GM21717 (cell line): ENCODE results near the gene RBMY1J.
"Not testable (repeated sequence)": the region's sequence is repeated elsewhere in the genome, so short reads cannot be mapped to it uniquely, and the experiment has no call there.

ENCODE experiments used
- ATAC-seq: cut with Tn5 transposase; IDR thresholded peaks from one replicate; pipeline ENCODE4 v1.9.1; 2021; ENCODE audit warnings: mild to moderate bottlenecking, moderate library complexity; ENCODE audit not compliant: unreplicated experiment

The RBMY1J gene

GRCh38 chrY:22403110-22403509 is at the start of gene RBMY1J:
TSS of gene RBMY1J (plus strand) at chrY:22403410. CDS start at chrY:22405448, 2,038 bp downstream.
- not testable (repeated sequence) for ATAC-seq

GRCh38 chrY:22367416-22367815 is 35.8 kb upstream of the RBMY1J start:
- ATAC-seq, result no peak

- no peak for ATAC-seq
Measured at GRCh38 chrY:22370623-22371022, 32.6 kb upstream of the RBMY1J start.

GRCh38 chrY:22373494-22373893 is 29.7 kb upstream of the RBMY1J start:
- no peak for ATAC-seq

- ATAC-seq, result not testable (repeated sequence)
Measured at GRCh38 chrY:22444718-22445396, 41.6 kb downstream of the RBMY1J start.

- not testable (repeated sequence) for ATAC-seq
Measured at GRCh38 chrY:22455522-22455921, 52.3 kb downstream of the RBMY1J start.

- ATAC-seq, result not testable (repeated sequence)
Measured at GRCh38 chrY:22461962-22462361, 58.8 kb downstream of the RBMY1J start.
